ENCODE data around the gene ATG4A. TPM values are rescaled to one million over a fixed set of nuclear protein-coding genes. Genes with fewer than 3 reads are reported as not detected.

Gene ATG4A
- polyA plus RNA-seq, 4 donors = 11.8 to 13.5 (median 12.3) TPM

DNA sequence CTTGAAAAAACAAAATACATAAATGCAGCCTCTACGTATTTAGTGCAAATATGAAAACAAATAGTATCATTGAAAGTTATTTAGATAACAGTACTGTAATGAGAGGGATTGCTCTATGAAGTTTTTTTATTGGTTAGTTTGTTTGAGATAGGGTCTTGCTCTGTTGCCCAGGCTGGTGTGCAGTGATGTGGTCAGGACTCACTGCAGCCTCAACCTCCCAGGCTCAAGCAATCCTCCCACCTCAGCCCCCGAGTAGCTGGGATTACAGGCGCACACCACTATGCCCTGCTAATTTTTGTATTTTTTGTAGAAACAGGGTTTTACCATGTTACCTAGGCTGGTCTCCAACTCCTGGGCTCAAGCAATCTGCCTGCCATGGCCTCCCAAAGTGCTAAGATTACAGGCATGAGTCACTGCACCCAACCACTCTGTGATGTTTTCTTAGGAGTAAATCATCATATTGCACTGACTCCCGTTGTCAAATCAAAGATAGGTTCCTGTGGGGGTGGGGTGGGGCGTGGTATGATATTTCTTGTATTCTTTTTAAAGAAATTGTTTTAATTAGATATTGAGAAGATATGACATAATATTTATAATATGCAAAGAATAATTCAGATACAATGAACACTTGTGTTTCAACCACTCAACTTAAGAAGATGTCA is 75.8 kb downstream of the ATG4A start:
- DNase-seq (ENCODE audit: low read depth in 4 of 4, low spot score in 2 of 4) = no peak

DNA sequence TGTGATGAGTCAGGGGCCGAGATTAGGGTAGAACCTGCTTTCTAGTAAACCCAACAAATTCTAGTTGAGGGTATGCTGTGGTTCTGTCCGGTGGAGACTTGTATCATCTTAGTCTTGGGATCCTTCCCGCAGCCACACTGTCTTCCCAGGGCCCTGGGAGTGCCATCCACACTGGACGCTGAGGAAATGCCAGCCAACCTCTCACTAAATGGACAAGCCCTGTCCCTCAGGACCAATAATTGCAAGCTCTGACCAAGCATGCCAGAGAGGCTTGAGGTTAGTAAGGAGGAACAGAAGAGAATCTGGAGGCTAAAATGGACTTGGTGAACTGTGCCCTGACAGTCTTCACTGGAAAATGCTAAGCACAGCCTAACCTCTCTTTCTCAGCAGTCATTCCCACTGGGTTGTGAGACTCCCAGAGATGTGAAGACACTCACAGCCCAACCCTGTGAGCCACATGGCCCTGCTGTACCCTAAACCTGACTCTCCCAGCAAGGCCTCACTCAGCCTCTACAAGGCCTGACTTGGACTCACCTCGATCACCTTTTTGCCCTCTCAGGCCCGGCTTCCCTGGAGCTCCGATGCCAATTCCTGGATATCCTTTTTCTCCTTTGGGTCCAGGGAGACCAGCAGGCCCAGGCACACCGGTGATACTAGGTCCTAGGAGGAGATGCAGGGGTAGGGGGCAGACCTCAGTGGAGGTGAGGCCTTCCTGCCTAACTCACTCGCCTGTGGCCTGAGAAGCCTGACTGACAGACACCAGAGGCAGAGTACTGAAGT is 77.6 kb downstream of the ATG4A start:
- DNase-seq (ENCODE audit: low read depth in 4 of 4, low spot score in 2 of 4) = no peak

DNA sequence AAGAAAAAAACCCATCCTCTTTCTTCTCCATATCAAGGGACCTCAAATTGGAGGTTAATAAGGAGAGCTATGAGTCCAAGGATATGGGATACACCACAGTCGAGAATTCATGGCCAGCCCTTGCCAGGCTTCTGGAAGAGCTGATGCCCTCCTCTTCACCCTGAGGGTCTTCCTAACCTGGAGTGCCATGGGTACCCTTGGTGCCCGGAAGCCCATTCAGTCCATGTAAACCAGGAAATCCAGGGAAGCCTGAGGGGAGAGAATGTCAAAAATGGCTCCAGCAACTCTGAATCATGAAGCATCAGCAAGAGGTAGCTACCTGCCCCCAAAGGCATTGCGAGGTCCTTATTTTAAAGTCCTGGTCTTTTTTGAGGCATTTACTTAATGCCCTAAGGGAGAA is 78.2 kb downstream of the ATG4A start:
- no peak for DNase-seq (ENCODE audit: low read depth in 4 of 4, low spot score in 2 of 4)

DNA sequence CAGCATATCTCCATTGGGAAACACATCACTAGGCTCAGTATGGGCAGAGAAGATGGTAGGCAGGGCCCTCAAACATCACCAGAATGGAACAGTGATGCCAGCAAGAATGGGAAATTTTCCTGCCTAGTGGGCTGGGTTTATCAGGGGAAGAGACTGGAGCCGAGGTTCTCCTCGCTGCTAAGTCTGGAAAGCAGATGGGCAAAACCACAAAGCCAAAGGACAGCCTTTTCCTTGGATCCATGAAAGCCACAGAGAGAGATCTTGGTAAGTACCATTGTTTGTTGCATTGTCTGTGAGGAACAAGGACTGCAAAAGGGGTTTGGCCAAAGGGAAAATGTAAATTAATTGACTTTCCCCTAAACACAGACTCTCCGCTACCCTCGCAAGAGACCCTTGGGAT is 80.1 kb downstream of the ATG4A start:
- no peak for DNase-seq (ENCODE audit: low read depth in 4 of 4, low spot score in 2 of 4)

DNA sequence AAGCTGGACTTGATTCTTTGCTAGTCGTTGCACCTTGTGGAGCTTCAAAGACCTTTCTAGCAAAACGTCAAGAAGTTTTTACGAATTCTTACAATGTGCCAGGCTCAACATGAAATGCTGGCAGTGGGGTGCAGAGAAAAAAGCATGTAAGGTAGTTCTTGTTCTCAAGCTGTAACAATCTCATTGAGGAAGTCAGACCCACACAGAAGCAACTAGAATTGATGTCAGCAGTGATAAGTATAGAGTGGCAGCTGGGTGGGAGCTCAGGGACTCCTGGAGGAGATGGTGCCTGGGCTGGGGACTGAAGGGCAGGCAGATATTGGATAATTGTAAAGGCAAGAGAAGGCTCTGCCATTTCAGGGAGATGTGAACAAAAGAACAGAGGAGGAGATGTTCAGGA is 82.3 kb downstream of the ATG4A start:
- no peak for DNase-seq (ENCODE audit: low read depth in 4 of 4, low spot score in 2 of 4)

DNA sequence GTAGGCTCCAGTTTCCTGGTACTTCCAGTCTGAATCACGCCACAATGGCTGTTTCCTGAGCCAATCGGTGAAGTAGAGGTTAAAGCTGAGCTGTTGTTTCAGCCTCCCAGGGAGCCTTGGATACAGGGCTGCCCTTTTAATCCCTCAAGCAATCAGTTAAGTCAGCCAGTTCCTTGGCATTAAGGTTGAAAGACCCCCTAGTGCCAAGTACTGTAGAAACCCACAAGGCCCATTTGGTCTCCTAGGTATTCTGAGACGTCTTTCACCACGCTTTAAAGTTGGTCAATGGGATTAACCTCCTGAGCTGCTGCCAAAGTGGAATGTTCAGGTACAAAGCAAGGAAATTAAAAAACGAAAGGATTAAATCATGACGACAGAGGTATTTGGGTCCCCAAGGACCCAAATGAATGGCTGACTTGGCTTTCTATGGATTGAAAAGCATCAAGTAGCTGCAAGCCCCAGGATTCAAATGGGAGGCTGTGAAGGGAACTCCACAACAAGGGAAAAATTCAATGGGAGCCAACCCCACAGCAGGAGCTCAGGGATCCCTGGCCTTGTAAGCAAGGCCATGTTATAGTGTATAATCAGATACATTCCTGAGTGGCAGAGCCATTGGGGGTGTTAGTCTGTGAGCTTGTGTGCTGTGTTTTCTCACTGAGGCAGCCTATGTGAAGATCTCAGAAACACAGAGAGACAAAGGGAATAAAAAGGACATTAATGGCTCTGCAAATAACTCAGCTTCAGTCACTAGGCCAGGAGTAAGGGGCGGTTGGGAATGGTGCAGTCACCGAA is 86.0 kb downstream of the ATG4A start:
- no peak for DNase-seq (ENCODE audit: low read depth in 4 of 4, low spot score in 2 of 4)

DNA sequence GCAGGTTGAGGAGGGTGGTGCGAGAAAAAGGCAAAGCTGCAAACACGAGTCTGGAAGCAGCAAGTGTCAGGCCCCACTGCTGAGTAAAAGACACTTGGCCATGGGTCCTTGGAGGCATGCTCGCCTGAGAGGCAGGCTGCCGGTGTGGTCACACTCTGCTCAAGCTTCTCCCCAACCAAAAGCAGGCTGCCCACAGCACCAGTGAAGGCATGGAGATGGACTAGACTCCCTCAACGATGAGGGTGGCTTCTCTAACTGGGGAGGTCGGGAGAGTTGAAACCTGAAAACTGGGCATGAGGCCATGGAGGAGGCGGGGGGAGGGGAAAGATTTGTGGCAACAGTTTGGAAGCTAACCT is 86.5 kb downstream of the ATG4A start:
- DNase-seq (ENCODE audit: low read depth in 4 of 4, low spot score in 2 of 4) = no peak

DNA sequence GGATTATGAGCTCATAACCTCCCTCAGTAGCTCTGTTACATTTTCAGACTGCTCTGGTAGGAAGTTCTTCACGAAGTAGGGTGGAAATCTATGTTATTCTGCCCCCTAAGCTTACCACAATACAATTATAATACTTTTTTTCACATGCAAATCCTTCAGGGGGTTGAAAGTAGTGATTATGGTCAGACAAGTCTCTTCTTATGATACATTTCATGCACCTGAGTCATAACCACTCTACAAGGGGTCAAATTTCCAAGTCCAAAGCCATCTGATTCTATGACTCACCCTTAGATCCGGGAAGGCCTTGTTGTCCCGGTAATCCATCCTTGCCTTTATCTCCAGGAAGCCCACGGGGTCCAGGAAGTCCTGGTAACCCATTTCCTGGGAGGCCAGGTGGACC is 95.2 kb downstream of the ATG4A start:
- DNase-seq (ENCODE audit: low read depth in 4 of 4, low spot score in 2 of 4) = no peak

DNA sequence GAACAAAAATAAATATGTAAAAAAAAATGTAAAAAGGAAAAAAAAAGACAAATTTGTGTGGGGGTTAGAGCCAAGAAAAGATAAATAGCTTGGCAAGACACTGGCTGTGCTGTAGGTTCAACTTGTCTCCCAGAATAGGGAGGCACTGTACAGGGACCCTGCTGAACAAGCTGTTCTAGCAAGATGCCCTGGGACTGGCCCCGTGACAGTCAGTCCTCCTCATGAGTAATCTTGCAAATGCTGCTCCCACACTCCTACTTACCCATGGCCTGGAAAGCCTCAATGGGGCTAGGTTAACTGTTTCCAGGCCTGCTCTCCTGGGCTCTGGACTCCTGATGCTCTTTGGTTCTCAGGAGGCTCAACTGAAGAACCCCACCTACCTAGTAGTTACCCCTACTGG is 106.8 kb downstream of the ATG4A start:
- DNase-seq (ENCODE audit: low read depth in 4 of 4, low spot score in 2 of 4) = no peak

DNA sequence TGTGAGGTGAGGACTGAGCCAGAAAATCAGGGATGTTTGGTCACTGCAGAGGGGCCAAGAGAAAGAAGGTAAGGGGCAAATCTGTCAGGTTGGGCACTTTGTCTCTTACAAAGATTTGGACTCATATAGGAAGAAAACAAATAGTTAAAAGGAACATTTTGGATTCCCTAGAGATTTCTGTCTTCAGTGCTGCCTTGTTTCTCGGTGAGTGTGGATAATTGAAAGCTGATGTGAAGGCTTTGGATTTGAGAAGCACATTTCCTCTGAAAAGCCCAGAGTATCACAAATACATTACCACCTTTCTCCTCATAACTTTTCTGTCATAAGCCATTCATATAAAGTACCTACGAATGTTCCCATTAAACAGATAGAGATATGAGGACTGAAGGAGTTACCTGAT is 107.5 kb downstream of the ATG4A start:
- DNase-seq (ENCODE audit: low read depth in 4 of 4, low spot score in 2 of 4) = no peak

DNA sequence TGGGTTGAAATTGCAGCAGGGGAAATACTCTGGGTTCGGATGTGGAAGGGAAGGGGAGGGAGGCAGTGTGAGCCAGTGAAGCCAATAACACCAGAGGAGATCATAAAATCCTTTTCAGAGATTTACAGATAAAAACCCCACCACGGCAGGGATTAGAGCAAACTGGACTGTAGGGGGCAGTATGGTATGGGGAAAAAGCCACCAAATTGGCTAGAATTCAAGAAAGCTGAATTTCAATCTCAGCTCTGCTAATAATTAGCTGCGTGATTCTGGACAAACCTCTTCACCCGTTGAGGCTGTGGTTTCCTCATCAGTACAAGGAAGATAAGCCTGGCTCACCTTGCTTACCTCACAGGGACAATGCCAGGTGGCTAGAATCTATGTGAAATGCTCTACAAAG is 108.1 kb downstream of the ATG4A start:
- no peak for DNase-seq (ENCODE audit: low read depth in 4 of 4, low spot score in 2 of 4)

DNA sequence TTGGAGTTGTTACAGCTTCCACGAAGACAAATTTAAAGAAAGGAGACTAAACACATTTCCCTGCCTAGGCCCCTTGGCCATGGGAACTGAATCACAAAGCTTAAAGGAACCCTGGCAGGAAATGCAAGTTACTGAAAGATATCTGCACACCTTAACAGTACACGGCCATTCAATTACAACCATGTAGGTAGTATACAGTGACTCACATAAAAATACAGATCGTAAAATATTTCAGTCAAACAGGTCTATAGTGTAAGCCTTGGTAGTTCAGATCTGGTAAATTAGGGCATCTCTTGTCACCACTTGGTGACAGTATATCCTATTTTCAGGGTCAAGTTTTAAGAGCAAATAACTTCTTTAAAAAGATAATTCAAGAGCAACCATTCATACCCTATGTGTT is 112.0 kb downstream of the ATG4A start:
- no peak for DNase-seq (ENCODE audit: low read depth in 4 of 4, low spot score in 2 of 4)

Other genes starting within 250 kb of the ATG4A start
- not detected for gene TEX13B, start 109.4 kb upstream of the ATG4A start, polyA plus RNA-seq (ENCODE audit: insufficient read length in 4 of 4)
- 1 to 10 TPM in 1 of 4 donors, under 1 TPM in 3; 0.73 to 1.5 (median 0.99) TPM for gene VSIG1, start 46.7 kb upstream of the ATG4A start, polyA plus RNA-seq (ENCODE audit: insufficient read length in 4 of 4)
- 10 to 100 TPM; 64.1 to 85.2 (median 78.5) TPM for gene PSMD10, start 236 bp upstream of the ATG4A start, polyA plus RNA-seq (ENCODE audit: insufficient read length in 4 of 4)